ENCODE results near the gene THADA.

GRCh38 chr2:43495727-43496126 is 100.1 kb downstream of the THADA start:
- TF ChIP-seq, protein P1, sequence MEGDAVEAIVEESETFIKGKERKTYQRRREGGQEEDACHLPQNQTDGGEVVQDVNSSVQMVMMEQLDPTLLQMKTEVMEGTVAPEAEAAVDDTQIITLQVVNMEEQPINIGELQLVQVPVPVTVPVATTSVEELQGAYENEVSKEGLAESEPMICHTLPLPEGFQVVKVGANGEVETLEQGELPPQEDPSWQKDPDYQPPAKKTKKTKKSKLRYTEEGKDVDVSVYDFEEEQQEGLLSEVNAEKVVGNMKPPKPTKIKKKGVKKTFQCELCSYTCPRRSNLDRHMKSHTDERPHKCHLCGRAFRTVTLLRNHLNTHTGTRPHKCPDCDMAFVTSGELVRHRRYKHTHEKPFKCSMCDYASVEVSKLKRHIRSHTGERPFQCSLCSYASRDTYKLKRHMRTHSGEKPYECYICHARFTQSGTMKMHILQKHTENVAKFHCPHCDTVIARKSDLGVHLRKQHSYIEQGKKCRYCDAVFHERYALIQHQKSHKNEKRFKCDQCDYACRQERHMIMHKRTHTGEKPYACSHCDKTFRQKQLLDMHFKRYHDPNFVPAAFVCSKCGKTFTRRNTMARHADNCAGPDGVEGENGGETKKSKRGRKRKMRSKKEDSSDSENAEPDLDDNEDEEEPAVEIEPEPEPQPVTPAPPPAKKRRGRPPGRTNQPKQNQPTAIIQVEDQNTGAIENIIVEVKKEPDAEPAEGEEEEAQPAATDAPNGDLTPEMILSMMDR (IDR thresholded peaks at IDR 0.05), result no peak
- TF ChIP-seq POLR2A (IDR thresholded peaks at IDR 0.05), result no peak
- no peak for TF ChIP-seq EP300 (IDR thresholded peaks at IDR 0.05)

Measured in upper lobe of left lung (tissue), 4 donors.